Skeletal muscle tissue (tissue), 4 donors: ENCODE data around the gene PODN. TPM values are rescaled to one million over a fixed set of nuclear protein-coding genes. Genes with fewer than 3 reads are reported as not detected.

Experiments used
- H3K27ac ChIP-seq: one replicate; pipeline ENCODE4 v1.7.0; 2013; ENCODE audit warnings: mild to moderate bottlenecking, low read depth, low read length, inconsistent platforms
- H3K27me3 ChIP-seq, 3 donors: one replicate each; pipeline ENCODE4 v1.7.0; 2013; ENCODE audit warnings: low read length in 3 of 3; ENCODE audit not compliant: control insufficient read depth in 3 of 3, insufficient read depth in 3 of 3
- H3K36me3 ChIP-seq, 3 donors: one replicate each; pipeline ENCODE4 v1.7.0; 2013; ENCODE audit warnings: low read length in 3 of 3; ENCODE audit not compliant: control insufficient read depth in 3 of 3, insufficient read depth in 3 of 3
- H3K4me1 ChIP-seq, 3 donors: one replicate each; pipeline ENCODE4 v1.7.0; 2013; ENCODE audit warnings: low read length in 3 of 3, mild to moderate bottlenecking in 3 of 3; ENCODE audit not compliant: control insufficient read depth in 3 of 3, insufficient read depth in 3 of 3
- H3K4me3 ChIP-seq, 3 donors: one replicate each; pipeline ENCODE4 v1.7.0; 2013; ENCODE audit warnings: low read length in 3 of 3
- H3K9ac ChIP-seq, 3 donors: one replicate each; pipeline ENCODE4 v1.7.0; 2013; ENCODE audit warnings: low read length in 3 of 3, mild to moderate bottlenecking in 3 of 3, moderate library complexity in 2 of 3, low read depth in 1 of 3
- H3K9me3 ChIP-seq, 3 donors: one replicate each; pipeline ENCODE4 v1.7.0; 2013; ENCODE audit warnings: low read length in 3 of 3; ENCODE audit not compliant: control insufficient read depth in 3 of 3
- total RNA-seq: library from RNA; depleted of rRNA; stranded (reverse); fragments of >200 nt; gene quantifications from one replicate; pipeline ENCODE4 v1.2.3, GENCODE V29; 2014
- donor health status: Osteomylitis.

The PODN gene
- total RNA-seq, 1 donor from 2014 or later, result 3.7 TPM

DNA sequence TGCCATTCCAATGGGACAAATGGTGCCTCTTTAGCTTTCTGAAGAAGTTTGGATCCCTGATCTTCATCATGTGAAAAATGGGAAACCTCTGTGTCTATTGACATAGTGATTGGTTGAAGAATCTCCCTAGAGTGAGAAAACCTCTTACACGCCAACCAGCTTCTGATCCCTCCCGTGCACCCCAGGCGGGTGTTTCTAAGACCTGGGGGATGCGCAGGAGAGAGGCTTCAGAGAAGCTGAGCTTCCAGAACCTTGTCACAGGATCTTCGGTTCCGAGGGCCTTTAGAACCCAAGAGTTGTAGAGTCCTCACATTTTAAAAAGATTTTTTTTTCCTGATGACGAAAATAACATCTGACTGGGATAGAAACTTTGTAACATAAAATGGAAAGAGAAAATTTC lies 11.3 kb downstream of the PODN start:
- Histone ChIP-seq H3K4me3 (no peak overlapping the region), H3K27ac (no peak overlapping the region), H3K27me3 (no peaks in the 10 kb centered on the region)

DNA sequence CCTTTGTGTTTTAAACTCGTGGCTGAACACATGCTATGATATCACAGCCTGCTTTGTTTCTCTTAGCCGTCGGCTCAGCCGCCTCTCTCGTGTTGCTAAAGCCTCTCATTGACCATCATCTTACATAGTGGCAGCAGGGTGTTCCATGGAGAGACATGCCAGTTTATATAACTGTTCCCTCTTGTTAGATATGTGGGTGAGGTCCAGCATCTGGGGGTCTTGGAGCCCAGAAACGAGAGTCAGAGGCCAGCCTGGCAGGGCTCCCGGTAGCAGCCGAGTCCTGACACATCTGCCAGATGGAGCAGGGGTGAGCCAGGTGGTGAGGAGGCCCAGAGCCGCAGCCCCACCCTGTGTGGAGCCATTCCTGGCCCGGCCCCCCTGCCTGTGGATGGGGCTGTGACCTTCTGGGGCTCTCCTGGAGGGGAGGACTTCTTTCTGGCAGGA lies 11.9 kb downstream of the PODN start:
- H3K27ac ChIP-seq, result no peak overlapping the region
- no peaks in the 10 kb centered on the region for H3K27me3 ChIP-seq
- H3K9me3 ChIP-seq, result no peaks in the 10 kb centered on the region
- no peak overlapping the region for H3K4me3 ChIP-seq
- peaks cover 0 to 2% (median 0%) of the 10 kb centered on the region in 3 donors for H3K36me3 ChIP-seq
- peaks cover 0 to 2% (median 0%) of the 10 kb centered on the region in 3 donors for H3K4me1 ChIP-seq
- peak overlapping the region in 1 of 3 donors; percentile 8 for H3K9ac ChIP-seq

More for the DNA sequence above, 11.3 kb downstream of the PODN start:
- Histone ChIP-seq H3K4me1 (peaks cover 0 to 2% (median 0%) of the 10 kb centered on the region in 3 donors), H3K36me3 (peaks cover 0 to 2% (median 1%) of the 10 kb centered on the region in 3 donors), H3K9me3 (no peaks in the 10 kb centered on the region), H3K9ac (no peak overlapping the region)

DNA sequence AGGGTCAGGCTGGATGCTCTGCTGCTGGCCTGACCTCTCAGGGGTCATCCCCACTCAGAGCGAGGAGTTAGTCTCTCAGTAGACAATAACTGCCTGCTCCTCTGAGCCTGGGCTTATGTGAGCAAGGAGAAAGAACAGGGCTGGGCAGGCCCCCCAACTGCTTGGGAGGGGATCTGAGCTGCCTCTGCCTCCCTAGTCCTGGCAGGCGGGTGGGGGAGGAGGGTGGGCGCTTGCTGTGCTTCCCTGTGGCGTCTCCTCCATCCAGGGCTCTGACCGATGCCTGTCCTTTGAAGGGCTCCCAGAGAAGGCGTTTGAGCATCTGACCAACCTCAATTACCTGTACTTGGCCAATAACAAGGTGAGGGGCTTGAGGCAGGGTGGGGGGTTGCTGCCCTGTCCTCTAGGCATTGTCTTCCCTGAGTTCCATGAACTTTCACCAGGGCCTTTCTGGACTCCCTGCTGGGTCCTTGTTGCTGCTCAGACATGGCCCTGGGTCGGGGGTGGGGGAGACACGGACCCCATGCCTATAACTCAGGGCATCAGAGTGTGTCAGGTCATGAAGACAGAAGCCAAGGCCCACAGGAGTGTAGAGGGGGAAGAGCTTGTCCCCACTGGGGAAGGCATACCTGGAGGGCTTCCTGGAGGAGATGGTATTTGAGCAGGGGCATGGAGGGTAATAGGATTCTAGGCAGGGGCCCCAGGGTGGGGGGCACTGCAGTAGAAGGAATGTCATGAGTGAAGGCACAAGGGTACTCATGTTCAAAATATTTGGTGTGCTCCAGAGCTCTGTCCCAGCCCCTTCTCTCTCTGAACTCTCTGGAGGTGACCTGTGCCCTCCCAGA lies 12.5 kb downstream of the PODN start:
- H3K4me3 ChIP-seq, result no peak overlapping the region
- peak overlapping the region in 1 of 3 donors; percentile 8 for H3K9ac ChIP-seq
- H3K27ac ChIP-seq, result no peak overlapping the region
- no peaks in the 10 kb centered on the region for H3K9me3 ChIP-seq
- no peaks in the 10 kb centered on the region for H3K27me3 ChIP-seq
- peaks cover 0 to 2% (median 0%) of the 10 kb centered on the region in 3 donors for H3K4me1 ChIP-seq
- H3K36me3 ChIP-seq, result peaks cover 0 to 2% (median 0%) of the 10 kb centered on the region in 3 donors

DNA sequence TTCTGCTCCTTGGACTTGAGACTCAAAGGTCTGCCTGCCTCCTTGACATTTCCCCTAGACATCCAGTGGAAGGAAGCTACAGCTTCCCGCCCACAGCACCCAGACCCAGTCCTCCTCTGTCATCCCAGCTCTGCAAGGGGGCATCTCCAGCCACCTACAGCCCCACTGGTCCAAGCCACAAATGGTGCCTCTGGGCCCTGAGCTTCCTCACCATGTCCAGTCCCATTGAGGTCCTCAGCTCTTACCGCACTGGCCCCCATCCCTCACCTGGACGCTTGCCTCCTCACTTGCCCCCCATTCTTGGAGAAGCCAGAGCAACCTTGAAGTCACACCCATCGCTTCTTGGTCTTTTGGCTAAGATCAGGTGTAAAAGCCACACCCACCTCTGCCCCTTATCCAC lies 13.2 kb downstream of the PODN start:
- Histone ChIP-seq H3K4me1 (peaks cover 0 to 2% (median 0%) of the 10 kb centered on the region in 3 donors), H3K4me3 (no peak overlapping the region), H3K9me3 (no peaks in the 10 kb centered on the region), H3K9ac (no peak overlapping the region), H3K27me3 (no peaks in the 10 kb centered on the region), H3K27ac (no peak overlapping the region), H3K36me3 (peaks cover 0 to 2% (median 0%) of the 10 kb centered on the region in 3 donors)

DNA sequence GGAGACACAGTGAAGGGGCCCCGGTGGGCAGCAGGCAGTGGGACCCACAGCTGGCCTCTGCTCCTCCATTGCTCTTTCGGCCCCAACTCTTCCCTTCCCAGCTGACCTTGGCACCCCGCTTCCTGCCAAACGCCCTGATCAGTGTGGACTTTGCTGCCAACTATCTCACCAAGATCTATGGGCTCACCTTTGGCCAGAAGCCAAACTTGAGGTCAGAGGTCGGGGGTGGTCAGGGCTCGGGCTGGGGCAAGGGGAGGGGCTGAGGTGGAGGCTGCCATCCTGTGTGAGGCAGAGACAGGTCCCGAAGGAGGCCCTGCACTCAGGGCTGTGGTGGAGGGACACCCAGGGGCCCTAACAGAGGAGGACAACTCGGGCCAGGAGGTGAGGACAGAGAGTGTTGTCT lies 13.7 kb downstream of the PODN start:
- Histone ChIP-seq H3K4me3 (no peak overlapping the region), H3K9me3 (no peaks in the 10 kb centered on the region), H3K9ac (no peak overlapping the region), H3K27ac (no peak overlapping the region), H3K27me3 (no peaks in the 10 kb centered on the region), H3K4me1 (peaks cover 0 to 2% (median 0%) of the 10 kb centered on the region in 3 donors), H3K36me3 (peaks cover 0 to 2% (median 0%) of the 10 kb centered on the region in 3 donors)

DNA sequence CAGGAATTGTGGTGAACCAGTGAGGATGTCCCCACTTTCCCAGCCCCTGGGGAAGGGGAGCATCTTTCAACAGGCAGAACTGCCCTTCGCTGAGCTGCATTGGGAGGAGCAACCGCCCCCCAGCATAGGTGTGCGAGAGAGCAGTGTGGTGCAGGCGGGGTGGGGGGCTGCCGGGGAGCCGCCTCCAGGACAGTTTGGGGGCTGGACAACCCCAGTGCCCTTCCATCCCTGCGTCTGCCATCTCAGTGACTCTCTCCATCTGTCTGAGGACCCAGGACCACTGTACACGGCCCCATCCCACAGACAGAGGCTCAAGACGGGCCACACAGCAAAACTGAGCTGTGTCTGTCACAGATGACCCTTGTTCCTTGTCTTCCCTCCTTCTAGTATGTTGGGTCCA lies 14.2 kb downstream of the PODN start:
- Histone ChIP-seq H3K4me1 (peaks cover 0 to 2% (median 0%) of the 10 kb centered on the region in 3 donors), H3K27me3 (no peaks in the 10 kb centered on the region), H3K4me3 (no peak overlapping the region), H3K27ac (no peak overlapping the region), H3K36me3 (peaks cover 0 to 2% (median under 1%) of the 10 kb centered on the region in 3 donors), H3K9ac (no peak overlapping the region), H3K9me3 (no peaks in the 10 kb centered on the region)

DNA sequence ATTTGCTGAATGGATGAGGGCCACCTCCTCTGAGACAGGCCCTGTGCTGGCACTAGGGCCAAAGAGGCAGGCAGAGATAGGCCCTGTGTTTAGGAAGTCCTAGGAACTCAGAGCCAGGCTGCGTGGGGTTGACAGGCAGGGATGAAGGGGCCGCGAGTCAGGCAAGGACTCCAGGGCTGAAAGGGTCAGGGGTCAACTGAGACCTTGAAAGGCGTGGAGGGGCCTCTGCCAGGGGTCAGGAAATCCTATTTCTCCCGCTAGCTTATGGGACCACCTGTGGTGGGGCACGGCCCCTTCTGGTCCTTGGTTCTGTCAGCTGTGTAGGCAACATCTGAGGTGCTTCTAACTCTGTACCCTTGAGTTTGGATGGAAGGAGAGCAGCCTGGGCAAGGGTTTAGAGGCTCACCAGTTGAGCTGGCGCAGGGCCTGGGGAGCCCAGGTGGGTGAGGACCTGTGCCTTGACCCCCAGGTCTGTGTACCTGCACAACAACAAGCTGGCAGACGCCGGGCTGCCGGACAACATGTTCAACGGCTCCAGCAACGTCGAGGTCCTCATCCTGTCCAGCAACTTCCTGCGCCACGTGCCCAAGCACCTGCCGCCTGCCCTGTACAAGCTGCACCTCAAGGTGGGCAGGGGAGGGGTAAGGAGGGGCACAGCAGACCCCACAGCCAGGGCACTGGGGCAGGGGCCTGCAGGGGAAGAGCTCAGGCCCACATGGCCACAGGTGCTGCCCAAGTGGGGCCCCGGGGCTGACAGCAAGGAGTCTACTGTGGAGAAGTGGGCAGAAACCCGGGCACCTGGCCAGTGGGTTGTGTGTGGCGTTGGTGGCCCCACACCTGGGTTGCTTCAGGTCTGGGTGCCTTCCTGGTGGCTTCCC lies 14.9 kb downstream of the PODN start:
- Histone ChIP-seq H3K27me3 (no peaks in the 10 kb centered on the region), H3K4me3 (no peak overlapping the region), H3K27ac (no peak overlapping the region), H3K4me1 (peaks cover 0 to 2% (median 0%) of the 10 kb centered on the region in 3 donors), H3K36me3 (peaks cover 0 to 2% (median 2%) of the 10 kb centered on the region in 3 donors), H3K9me3 (no peaks in the 10 kb centered on the region), H3K9ac (no peak overlapping the region)

DNA sequence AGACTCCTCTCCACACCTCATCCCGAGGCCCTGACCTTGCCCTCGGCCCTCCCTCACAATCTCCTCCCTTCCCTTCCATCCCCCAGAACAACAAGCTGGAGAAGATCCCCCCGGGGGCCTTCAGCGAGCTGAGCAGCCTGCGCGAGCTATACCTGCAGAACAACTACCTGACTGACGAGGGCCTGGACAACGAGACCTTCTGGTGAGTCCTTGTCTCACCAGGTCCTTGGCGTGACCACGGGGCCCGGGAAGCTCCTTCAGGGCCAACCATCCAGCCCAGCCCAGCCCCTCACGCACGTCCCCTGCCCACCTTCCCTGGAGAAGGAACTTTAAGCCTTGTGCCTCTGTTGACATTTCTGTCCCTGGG lies 15.6 kb downstream of the PODN start:
- H3K9me3 ChIP-seq, result no peaks in the 10 kb centered on the region
- H3K27ac ChIP-seq, result no peak overlapping the region
- H3K4me3 ChIP-seq, result no peak overlapping the region
- peaks cover 2 to 5% (median 4%) of the 10 kb centered on the region in 3 donors for H3K36me3 ChIP-seq
- peaks cover 0 to 2% (median 0%) of the 10 kb centered on the region in 3 donors for H3K4me1 ChIP-seq
- H3K9ac ChIP-seq, result no peak overlapping the region
- H3K27me3 ChIP-seq, result no peaks in the 10 kb centered on the region

DNA sequence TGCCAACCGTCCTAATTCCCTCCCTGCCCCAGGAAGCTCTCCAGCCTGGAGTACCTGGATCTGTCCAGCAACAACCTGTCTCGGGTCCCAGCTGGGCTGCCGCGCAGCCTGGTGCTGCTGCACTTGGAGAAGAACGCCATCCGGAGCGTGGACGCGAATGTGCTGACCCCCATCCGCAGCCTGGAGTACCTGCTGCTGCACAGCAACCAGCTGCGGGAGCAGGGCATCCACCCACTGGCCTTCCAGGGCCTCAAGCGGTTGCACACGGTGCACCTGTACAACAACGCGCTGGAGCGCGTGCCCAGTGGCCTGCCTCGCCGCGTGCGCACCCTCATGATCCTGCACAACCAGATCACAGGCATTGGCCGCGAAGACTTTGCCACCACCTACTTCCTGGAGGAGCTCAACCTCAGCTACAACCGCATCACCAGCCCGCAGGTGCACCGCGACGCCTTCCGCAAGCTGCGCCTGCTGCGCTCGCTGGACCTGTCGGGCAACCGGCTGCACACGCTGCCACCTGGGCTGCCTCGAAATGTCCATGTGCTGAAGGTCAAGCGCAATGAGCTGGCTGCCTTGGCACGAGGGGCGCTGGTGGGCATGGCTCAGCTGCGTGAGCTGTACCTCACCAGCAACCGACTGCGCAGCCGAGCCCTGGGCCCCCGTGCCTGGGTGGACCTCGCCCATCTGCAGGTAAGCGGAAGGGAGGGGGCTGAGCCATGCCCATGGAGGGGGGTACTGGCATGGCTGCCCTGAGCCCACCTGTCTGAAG lies 16.5 kb downstream of the PODN start:
- H3K9ac ChIP-seq, result no peak overlapping the region
- peaks cover 4 to 6% (median 6%) of the 10 kb centered on the region in 3 donors for H3K36me3 ChIP-seq
- H3K4me1 ChIP-seq, result peaks cover 0 to 8% (median 0%) of the 10 kb centered on the region in 3 donors
- no peak overlapping the region for H3K4me3 ChIP-seq
- no peak overlapping the region for H3K27ac ChIP-seq
- no peaks in the 10 kb centered on the region for H3K9me3 ChIP-seq
- no peaks in the 10 kb centered on the region for H3K27me3 ChIP-seq
